ENCODE measurements around the gene FAM107B. TPM values are rescaled to one million over a fixed set of nuclear protein-coding genes. Genes with fewer than 3 reads are reported as not detected.

FAM107B gene
- total RNA-seq, 1 experiment from 2014 or later, result 24.5 TPM

GRCh38 chr10:14740684-14741247 lies 33.9 kb downstream of the FAM107B start:
- Histone ChIP-seq H3K4me2 (ENCODE audit: insufficient read depth, insufficient read length, low read length) (no peak overlapping the region), H4K8ac (replicated peaks; ENCODE audit: insufficient read length, low read depth, low read length) (no peak overlapping the region), H3K27ac (ENCODE audit: insufficient read length, low read depth, low read length) (no peak overlapping the region), H3K27me3 (ENCODE audit: insufficient read depth, low read length) (no peaks in the 10 kb centered on the region), H3T11ph (ENCODE audit: low read length) (no peak overlapping the region), H2AK5ac (ENCODE audit: insufficient read length, low read length) (no peak overlapping the region), H4K91ac (ENCODE audit: insufficient read length, low read depth, low read length) (no peak overlapping the region), H3K14ac (ENCODE audit: insufficient read depth, low read length) (no peak overlapping the region), H3K9me3 (ENCODE audit: control insufficient read depth, low read depth, low read length) (no peaks in the 10 kb centered on the region), H3K79me1 (ENCODE audit: insufficient read depth, low read depth, low read length, poor library complexity, severe bottlenecking) (no peaks in the 10 kb centered on the region), H3K4me1 (ENCODE audit: insufficient read depth, low read length) (no peaks in the 10 kb centered on the region), H4K5ac (ENCODE audit: insufficient read length, low read depth, low read length) (no peak overlapping the region), H3K79me2 (ENCODE audit: insufficient read depth, low read length) (no peaks in the 10 kb centered on the region), H2BK5ac (ENCODE audit: insufficient read length, low read length) (no peak overlapping the region), H3K23me2 (ENCODE audit: insufficient read length, low read depth, low read length, poor library complexity, severe bottlenecking) (no peaks in the 10 kb centered on the region), H3K9ac (ENCODE audit: extremely low read depth, insufficient read length, low read length) (no peak overlapping the region), H2BK20ac (ENCODE audit: low read depth, low read length, poor library complexity, severe bottlenecking) (no peak overlapping the region), H3K56ac (ENCODE audit: insufficient read length, low read depth, low read length) (no peak overlapping the region), H3K4ac (ENCODE audit: low read depth, low read length) (no peak overlapping the region), H3K23ac (ENCODE audit: insufficient read length, low read depth, low read length) (no peak overlapping the region), H2AFZ (ENCODE audit: low read length) (no peak overlapping the region), H2BK12ac (ENCODE audit: insufficient read length, low read depth, low read length) (no peak overlapping the region), H2BK15ac (ENCODE audit: low read depth, low read length) (no peak overlapping the region), H3K18ac (ENCODE audit: insufficient read length, low read depth, low read length) (no peak overlapping the region), H4K20me1 (ENCODE audit: control insufficient read depth, insufficient read depth, insufficient read length) (no peaks in the 10 kb centered on the region), H2BK120ac (ENCODE audit: low read depth, low read length, poor library complexity, severe bottlenecking) (no peak overlapping the region)
- no peak overlapping the region; a peak in 1 of 7 replicates for H3K27ac Mint-ChIP-seq
- H3K9me3 Mint-ChIP-seq, result peaks cover 0 to 3% of the 10 kb centered on the region in 2 experiments; a peak in 1 of 5 replicates
- DNase-seq, result no peak
- TF ChIP-seq CTCF (conservative IDR thresholded peaks at IDR 0.05), result no peak
- H3K4me1 Mint-ChIP-seq, result peaks cover 0 to 3% of the 10 kb centered on the region in 2 experiments; a peak in 1 of 4 replicates
- H3K4me3 Mint-ChIP-seq, result no peak overlapping the region
- H3K36me3 Mint-ChIP-seq (ENCODE audit: insufficient read depth in 1 of 3, low read depth in 3 of 3), result no peaks in the 10 kb centered on the region
- H3K27me3 Mint-ChIP-seq (ENCODE audit: low read depth), result no peaks in the 10 kb centered on the region
- WGBS (ENCODE audit: extremely low coverage, insufficient read length, low lambda C conversion rate), result no CpG with 5 or more reads among the region's 3 CpGs

All from H9 (cell line).